NCI-H510A (cell line): ENCODE results near the gene TREML2.
"Not testable (repeated sequence)": the region's sequence is repeated elsewhere in the genome, so short reads cannot be mapped to it uniquely, and the experiment has no call there.

ENCODE experiments used
- DNase-seq: peaks from one replicate; lab custom pipeline; 2025; lab: John Stamatoyannopoulos, UW

TREML2 gene

DNA sequence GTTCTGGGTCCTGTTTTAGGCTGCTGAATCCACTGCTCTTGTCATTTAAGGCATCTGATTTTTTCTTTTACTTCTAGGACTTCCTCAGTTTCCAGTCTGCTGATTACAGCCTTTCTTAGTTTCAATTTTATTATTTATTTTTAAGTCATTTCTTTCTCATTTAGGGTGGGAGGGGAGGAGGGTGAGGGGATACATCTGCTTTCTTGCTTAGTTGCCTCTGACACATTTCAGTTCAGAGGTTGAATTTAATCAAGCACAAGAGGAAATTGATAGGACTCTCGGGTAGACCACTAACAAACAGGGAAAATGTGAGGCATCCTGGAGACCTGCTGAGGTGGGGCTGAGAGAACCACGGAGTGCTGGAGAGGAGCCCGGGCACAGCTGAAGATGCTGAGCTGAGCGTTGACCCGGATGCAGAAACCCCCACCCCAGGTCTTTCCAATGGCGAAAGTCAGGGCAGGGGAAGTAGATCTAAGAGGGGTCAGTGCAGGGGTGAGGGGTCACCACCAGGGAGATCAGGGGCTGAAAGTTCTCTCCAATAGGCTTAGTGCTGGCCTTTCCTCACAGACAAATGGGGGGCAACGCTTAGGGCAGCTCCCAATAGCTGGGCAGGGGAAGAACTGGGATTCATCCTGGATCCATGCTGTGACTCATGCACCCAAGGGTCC, 7.6 kb upstream of the TREML2 start:
- no peak for DNase-seq

DNA sequence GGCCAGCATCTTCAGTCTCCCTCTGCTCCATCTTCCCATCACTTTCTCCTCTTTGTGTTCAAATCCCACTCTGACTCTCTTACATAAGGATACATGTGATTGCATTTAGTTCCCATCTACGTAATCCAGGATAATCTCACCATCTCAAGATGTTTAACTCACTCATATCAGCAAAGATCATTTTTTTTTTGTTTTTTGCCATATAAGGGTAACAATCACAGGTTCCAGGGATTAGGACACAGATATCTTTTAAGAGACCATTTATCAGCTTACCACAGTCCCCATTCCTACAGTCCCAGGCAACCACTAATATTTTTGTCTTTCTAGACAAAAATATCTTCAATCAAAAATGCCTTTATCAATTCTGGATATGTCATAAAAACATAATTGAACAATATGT, 3.2 kb upstream of the TREML2 start:
- DNase-seq: no peak

DNA sequence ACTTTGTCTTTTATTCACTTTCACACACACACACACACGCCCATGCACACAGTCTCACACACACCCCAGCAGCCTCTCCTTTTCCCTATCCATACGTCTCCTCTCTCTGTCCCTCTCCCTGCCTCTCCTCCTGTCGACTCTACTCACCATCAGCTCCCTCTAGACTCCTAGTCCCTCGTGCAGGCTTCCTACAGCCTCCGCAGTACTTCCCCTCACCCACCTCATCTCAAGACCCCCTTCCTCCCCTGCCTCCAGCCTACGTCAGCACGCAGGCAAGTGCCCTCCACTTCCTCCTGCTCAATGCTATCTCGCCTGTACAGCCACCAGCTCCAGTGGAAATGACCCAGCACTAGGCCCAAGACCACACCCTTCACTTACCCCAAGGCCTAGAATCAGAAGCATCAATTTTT, 820 bp upstream of the TREML2 start:
- DNase-seq: no peak

DNA sequence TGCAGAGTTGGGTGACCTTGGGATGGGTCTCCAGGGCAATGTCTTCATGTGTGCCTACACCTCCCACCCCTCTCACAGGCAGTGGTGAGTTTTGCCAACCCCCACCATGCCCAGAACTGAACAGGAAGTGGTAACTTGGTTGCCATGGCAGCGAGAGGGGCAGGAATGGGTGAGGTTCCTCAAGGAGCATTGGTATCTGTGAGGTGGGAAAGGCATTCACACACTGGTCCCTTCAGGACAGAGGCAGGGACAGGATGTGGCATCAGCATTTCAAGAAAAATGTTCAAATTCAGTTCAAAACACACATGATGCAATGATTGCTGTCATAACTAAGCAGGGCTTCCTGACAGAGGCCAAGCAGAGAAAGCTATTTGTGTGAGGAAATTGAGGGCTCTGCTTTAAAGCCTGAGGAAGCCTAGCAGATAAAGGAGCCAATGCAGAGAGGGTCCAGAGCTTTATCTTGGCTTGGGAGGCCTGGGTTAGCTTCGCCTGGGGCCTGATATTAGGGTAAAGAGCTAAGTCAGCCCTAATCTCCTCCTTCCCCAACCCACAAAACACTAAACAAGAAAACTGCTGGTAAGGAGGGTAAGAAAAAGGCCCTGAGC, 551 bp downstream of the TREML2 start:
- no peak for DNase-seq

DNA sequence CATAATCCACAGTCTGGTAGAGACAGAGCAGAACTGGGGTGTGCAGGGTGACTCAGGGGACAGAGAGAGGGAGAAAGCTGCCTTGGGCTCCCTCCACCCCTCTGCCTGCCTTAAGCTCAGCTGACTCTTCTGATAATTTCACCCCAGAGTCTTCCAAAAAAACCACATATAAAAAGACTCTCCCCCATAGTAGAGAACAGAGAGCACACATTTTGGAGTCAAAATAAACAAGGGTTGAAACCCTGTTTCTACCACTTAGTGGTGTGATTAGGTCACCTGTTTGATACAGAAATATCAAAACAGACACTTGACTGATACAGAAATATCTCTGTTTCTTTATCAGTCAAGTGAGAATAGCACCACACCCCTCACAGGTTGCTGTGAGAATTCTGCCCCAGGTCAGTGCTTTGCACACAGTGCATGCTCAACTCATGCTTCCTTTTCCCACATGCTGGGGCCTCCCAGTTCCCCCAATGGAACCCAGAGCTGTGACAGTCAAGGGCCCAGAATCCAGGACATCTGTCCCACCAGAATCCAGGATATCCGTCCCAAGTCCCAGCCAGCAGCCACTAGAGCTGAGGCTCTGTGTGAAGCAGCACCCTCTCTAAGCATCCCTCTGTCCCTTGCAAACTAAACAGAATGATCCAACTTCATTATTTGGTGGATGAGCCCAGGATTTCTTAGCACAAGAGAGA, 1.2 kb downstream of the TREML2 start:
- no peak for DNase-seq

DNA sequence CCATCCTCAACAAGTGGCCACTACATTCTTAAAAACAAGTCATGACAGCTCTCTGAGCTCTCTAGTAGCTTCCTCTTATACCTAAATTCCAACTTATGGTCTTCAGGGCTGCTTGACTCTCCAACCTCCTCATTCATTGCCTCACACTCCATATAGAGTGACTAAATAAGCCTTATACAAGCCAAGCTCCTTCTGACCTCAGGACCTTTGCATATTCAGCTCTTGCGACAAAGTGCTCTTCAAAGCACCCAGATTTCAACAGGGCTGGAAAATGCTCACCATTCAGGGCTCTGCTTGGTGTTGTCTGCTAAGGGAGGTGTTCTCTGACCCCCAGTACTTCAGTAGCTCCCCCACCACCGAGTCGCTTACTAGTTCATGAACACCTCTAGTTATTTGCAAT, 3.7 kb downstream of the TREML2 start:
- DNase-seq: no peak

DNA sequence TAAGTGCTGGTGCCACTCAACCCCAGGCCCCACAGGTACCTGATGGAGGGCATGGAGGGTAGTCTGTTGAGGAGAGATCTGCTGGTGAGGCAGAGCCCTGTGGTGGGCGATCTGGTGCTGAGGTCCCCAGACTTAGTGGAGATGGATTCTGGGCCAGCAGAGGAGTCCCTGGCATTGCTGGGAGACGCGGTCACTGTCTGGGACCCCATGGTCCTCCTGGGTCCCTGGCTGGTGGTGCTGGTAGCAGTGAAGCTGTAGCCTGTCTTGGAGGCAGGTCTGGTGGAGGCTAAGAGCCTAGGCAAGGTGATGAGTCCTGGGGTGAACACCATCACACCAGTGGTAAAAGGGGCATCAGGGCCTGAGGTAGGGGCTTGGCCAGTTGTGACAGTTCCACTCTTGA, 6.6 kb downstream of the TREML2 start:
- DNase-seq: no peak

DNA sequence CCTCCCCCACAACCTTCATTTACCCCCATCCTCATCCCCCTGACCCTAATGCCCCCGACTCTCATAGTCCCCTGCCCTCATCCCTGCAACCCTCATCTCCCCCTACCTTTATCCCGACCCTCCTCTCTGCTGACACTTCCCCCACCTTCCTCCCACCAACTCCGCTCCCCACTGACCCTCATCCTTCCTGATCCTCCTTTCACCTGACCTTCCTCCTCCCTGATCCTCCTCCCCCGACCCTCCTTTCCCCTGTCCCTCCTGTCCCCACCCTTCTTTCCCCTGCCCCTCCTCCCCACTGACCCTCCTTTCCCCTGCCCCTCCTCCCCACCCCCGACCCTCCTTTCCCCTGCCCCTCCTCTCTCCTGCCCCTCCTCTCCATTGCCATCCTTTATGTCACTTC, 7.1 kb downstream of the TREML2 start:
- no peak for DNase-seq

DNA sequence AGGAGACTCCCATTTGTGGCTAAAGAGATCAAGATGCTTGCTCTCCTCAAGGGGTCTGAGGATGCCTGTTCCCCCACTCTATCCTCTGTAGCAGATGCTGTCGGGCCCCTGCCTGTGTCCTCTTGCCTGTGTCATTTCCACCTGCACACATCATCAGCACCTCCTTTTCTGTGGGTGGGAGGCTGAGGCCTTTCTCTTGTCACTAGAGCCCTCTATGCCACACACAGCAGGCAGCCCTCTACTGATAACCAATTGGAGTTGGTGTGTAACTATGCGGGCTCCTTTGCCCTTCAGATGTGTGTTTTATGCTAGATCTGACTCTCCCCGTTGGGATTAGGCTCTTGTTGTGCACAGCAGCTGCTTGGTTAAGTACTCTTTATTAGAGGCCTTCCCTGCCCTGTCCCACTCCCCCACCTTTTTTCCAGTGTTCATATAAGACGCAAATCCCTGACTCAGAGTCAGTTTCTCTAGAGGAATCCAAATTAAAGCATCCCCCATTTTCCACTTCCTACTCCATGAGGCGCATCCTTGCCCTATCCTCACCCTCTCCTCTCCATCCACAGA, 7.7 kb downstream of the TREML2 start:
- DNase-seq: no peak

DNA sequence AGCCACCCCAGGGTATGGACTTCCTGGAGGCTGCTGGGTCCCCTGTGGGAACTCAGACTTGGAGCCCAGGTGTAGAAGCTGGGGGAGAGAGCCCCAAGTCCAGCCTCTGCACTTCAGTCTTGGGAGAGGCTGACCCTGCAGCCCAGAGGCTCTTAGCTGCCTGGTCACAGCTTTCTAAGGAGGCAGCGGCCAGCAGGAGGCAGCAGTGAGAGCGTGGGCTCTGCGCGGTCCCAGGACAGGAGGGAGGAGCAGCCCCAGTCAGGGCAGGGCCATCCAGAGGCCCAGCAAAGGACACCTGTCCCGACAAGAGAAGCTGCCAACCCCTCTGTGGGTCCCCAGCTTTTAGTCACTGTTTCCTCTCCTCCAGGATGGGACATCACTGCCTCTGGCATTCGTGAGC, 9.4 kb downstream of the TREML2 start:
- no peak for DNase-seq

DNA sequence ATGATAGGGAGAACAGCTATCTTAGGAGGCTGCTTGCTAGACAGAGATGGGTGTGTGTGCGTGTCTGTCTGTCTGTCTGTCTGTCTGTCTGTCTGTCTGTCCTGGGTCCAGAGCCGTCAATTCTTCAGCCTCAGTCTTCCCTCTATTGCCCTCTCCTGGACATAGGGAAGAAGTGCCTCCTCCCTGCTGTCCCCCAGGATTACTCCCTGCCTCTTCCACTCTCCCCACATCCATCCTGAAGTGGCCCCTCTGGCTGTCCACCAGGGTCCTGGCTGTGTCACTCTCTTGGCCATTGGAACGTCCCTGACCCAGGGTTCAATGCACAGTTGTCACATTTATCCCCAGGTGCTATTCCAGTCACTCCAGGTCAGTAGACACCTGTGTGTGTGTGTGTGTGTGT, 10.2 kb downstream of the TREML2 start:
- DNase-seq: no peak

DNA sequence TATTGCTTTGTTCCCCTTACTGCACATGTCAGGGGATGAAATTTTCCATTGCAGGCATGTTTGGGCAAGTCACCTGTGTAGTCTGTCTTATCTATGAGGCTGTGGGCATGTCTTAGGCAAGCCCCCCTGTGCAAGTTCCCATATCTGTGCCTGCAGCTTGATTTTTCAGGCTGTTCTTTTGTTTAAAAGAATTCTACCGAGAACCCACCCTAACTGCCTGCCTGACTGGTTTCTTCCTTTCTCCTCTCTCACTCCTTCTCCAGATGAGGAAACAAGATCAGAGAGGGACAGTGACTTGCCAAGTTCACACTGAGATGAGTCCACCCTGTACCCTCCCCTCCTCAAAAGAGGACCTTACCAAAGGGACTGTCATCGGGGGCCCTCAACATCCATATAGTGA, 11.0 kb downstream of the TREML2 start:
- no peak for DNase-seq

DNA sequence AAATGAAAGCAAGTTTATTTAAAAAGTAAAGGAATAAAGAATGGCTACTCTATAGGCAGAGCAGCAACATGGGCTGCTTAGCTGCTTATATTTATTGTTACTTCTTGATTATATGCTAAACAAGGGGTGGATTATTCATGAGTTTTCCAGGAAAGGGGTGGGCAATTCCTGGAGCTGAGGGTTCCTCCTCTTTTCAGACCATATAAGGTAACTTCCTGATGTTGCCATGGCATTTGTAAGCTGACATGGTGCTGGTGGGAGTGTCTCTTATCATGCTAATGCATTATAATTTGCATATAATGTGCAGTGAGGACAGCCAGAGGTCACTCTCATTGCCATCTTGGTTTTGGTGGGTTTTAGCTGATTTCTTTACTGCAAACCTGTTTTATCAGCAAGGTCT, 11.9 kb downstream of the TREML2 start:
- not testable (repeated sequence) for DNase-seq

DNA sequence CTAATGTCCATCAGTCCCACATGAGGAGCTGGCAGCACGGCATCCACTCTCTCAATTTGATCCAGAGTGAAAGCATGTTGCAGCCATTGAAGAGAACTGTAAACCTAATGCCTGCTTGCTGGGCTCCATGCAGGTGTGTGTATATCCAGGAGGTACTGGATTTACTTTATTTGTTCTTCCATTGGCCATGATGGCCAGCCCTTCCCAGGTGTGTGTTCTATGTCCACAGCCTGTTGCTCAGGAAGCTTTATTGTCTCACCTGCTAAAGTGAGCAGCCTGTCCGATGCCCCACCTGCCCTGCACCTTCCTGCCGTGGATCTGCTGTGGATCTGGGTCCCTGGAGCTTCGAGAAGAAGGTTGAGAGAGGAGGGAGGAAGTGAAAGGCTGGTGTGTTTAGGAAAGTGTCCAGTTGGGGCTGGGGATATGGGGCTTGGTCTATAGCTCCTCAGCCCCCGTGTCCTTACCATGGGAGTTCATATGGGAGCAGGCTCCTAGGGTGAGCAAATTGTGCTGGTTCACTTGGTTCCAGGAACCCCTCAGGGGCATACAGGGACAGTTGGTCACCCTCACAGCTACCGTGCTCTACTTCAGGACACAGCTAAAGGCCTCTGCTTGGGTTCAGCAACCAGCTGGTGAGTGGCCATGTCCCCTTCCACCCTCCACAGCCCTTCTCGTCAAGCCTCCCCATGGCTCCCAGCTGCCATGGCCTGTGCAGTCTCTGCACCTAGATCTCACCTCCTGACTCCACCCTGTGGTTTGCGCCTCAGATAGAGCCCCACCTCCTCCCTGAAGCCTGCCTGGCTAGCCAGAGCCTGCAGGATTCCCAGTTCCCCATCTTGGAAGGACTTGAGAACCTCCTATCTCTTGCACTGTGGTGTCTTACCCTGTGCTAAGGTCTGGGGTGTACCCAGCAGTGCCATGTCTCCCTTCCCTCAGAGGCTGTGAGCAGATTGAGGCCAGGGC, 12.7 kb downstream of the TREML2 start:
- DNase-seq: peak; percentile 30

DNA sequence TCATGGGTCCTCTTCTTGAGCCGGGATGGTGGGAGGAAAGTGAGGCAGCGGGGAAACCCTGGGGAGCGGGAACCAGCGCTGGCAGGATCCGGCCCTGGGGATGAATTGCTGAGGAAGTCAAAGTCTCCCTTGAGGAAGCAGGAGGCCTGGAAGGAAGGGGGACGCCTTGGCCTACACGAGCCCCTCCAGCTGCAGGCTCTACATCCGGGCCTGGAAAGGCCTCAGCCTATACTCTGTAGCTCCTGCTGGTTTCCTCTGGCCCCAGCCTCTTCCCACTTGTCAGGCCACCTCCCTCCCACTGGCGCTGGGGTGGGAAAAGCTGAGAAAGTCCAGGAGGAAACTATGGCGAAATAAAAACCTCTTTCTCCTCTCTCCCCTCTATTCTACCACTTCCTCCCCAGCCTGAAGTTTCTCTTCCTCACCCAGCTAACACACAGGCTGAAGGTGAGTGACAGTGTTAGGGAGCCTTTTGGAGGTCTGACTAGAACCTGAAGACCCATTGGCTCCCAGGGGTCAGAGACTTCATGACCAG, 14.9 kb downstream of the TREML2 start:
- no peak for DNase-seq

DNA sequence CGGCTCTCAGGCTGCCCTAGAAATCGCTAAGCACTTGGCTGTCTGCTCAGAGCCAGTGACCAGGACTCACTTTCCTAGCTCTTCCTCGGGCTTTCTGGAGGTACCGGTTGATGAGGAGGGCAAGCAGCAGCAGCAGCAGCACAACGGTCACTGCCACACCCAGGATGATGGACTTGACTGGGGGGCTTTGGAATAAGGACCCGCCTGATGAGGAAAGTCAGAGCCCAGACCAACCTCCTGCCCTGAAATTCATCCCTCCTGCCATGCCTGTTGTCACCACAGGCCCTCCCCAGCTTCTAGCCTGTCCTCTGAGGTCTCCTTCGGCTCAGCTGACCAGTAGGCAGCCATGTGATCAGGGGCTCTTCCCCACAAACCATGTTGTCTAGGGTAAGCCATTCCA, 16.2 kb downstream of the TREML2 start:
- DNase-seq: no peak

DNA sequence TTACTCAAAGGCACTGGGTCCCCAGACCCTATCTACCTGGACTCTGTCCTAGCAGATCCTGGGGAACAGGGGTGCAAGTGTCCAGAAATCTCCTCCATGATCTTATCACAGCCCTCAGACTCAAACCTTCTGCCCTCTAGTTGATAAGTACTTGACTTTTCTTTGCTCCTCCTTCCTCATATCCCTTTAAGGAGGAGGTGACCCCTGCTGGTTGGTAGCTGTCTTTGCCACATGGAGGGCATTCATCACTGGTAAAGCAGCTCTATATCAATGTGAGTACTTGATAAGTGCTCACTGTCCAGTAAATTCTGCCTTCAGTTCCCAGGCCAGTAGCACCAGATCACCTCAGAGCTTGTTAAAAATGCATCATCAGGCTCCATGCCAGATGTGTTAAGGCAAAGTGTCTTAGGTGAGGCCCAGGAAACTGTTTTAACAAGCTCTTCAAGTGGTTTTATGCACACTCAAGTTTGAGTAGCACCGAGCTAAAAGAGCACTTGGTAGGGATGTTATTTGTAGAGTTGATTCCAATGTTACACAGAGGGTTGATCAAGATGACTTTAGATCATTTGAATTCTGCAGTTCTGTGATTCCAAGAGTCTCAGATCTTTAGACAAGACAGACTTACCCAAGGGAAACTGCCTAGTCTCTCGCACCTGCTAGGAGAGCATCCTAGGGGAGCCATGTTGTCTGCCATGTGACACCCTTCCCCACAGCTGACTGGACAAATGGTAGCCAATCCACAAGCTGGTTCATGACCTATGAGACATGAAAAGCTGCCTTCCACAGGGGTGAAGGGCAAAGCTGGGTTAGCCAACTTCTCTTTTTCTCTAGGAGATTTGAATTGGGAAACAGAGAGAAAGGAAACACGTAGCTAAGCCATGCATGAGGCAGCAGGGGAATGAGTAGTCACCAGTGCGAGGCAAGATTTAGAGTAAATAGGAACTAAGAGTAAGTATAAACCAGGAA, 18.6 kb downstream of the TREML2 start:
- peak; percentile 66 for DNase-seq

DNA sequence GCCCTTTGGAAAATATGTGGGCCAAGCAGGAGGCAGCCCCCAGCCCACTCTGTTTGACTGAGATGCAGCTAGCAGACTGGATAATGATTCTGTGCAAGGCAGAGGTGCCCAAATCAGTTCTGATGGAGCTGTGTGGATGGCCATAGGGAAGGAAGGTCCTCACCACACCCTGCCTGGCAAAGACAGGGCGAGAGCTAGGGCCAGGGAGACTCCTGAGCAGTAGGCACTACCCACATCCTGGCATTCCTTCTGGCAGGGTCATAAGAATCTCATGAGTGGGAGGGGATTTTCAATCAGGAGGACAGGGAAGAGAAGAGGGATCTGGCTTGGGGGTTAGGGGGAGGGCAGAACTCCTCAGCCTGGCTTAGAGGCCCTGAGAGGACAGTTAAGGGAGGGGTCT, 19.4 kb downstream of the TREML2 start:
- no peak for DNase-seq

DNA sequence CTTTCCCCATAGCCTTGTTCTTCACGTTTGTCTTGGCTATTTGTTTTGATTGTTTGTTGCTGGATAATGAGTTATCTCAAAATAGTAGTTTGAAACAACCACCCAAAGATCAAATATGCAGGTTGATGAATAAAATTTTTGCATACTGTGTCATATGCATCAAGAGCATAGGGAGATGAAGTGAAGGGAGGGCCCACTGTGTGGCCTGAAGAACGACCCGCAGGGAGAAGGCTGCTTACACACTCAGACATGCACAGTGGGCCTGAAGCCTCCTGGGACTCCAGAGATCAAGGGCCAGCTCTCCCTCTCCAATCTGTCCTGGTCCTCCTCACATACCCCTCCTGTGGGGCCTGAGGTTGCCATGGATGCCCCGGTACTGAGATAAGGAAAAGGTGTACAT, 21.8 kb downstream of the TREML2 start:
- DNase-seq: no peak

DNA sequence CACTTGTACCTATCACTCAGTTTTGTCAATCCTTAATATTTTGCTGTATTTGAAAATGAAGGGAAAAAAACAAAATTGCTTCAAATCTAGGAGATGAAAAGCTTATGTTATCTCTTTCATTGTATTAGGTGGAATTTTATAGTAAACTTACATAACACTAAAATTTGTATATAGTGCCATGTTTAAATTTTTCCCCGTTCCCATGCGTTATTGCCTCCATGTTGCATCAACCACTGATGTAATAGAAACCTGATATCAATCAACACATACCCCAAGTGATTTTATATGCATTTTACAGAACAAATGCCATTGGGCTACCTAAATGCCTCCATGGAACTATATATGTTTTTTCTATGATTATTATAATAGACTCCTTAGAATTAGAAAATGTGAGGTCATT, 23.3 kb downstream of the TREML2 start:
- DNase-seq: no peak

DNA sequence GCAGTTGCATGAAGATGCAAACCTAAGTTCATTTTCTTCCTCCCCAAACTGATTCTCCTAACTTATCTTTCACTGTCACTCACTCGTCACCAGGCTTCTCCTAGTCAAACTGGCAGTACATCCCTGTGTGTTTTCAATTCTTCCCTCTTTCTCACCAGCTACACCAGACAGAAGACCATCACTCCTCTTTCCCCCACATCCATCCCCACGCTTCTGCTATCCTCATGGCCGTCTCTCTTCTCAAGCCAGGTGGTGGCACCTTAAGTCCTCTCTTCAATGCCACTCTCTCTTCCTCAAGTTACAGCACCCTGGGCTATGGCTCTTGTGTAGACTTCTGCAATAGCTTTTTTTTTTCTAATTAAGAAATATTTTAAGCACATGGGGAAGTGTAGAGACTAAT, 23.7 kb downstream of the TREML2 start:
- DNase-seq: no peak
